GM10248 (cell line): ENCODE data around the gene MEIOB.

Source experiments
- CTCF ChIA-PET: fragments of 300-600 bp; sonication (Branson Sonifier 250); formaldehyde crosslinking; extraction: SDS; loops from one replicate; lab custom pipeline; 2021; ENCODE audit warnings: antibody characterized with exemption; lab: Yijun Ruan, JAX
- POLR2A ChIA-PET: fragments of 350-650 bp; sonication (Branson Sonifier 250); formaldehyde crosslinking; extraction: SDS; loops from one replicate; lab custom pipeline; 2020; ENCODE audit warnings: antibody characterized with exemption; lab: Yijun Ruan, JAX
- DNase-seq: peaks from one replicate; pipeline ENCODE4 v3.0.0; 2012; ENCODE audit errors: extremely low spot score
- CTCF ChIP-seq: IDR thresholded peaks from 2 replicates; pipeline ENCODE4 v1.5.1; 2012; ENCODE audit warnings: mild to moderate bottlenecking, low read depth; ENCODE audit errors: extremely low read depth, missing control alignments, control extremely low read depth

The MEIOB gene

GRCh38 chr16:1821861-1822611 lies 49.9 kb downstream of the MEIOB start:
- no peak for DNase-seq
- TF ChIP-seq CTCF = no peak
- ChIA-PET POLR2A (no interaction called here), CTCF (no interaction called here)

- CTCF ChIA-PET = interaction anchor here (1.2 kb wide), 1 partner anchor 10 kb away, joined by 4 read pairs; no protein-coding TSS in a partner anchor
- POLR2A ChIA-PET = no interaction called here
- TF ChIP-seq CTCF = no peak
- no peak for DNase-seq
Measured at GRCh38 chr16:1820946-1821290, 51.0 kb downstream of the MEIOB start.

GRCh38 chr16:1820096-1820945 lies 51.6 kb downstream of the MEIOB start:
- CTCF ChIA-PET = interaction anchor here (1.2 kb wide), 1 partner anchor 10 kb away, joined by 4 read pairs; no protein-coding TSS in a partner anchor

GRCh38 chr16:1819611-1820010 lies 52.4 kb downstream of the MEIOB start:
- no peak for DNase-seq
- ChIA-PET CTCF (interaction anchor here (1.2 kb wide), 1 partner anchor 9 kb away, joined by 4 read pairs; no protein-coding TSS in a partner anchor), POLR2A (no interaction called here)
- TF ChIP-seq CTCF = no peak

More at GRCh38 chr16:1820096-1820945, 51.6 kb downstream of the MEIOB start:
- POLR2A ChIA-PET = no interaction called here
- DNase-seq = no peak
- TF ChIP-seq CTCF = no peak

- DNase-seq = no peak
- ChIA-PET CTCF (no interaction called here), POLR2A (no interaction called here)
- TF ChIP-seq CTCF = no peak
Measured at GRCh38 chr16:1818873-1819525, 53.0 kb downstream of the MEIOB start.

- no peak for TF ChIP-seq CTCF
- no peak for DNase-seq
- ChIA-PET CTCF (no interaction called here), POLR2A (no interaction called here)
Measured at GRCh38 chr16:1818204-1818872, 53.6 kb downstream of the MEIOB start.
